Mesenchymal stem cell (in vitro differentiated cells and primary cell): Measurements from ENCODE around the gene PRKCQ.

Experiments used
- DNase-seq: peaks from one replicate; pipeline ENCODE4 v3.0.0-alpha.2; 2013
- H2AFZ ChIP-seq: one replicate; pipeline ENCODE4 v1.6.1; 2013; ENCODE audit warnings: low read depth, mild to moderate bottlenecking, control low read depth, inconsistent platforms, low read length, moderate library complexity
- H2AK5ac ChIP-seq: 2 replicates; pipeline ENCODE4 v1.6.1; 2013; ENCODE audit warnings: low read length, moderate library complexity, mild to moderate bottlenecking, inconsistent platforms; ENCODE audit not compliant: severe bottlenecking
- H2BK120ac ChIP-seq: one replicate; pipeline ENCODE4 v1.6.1; 2013; ENCODE audit warnings: low read depth, mild to moderate bottlenecking, inconsistent platforms, low read length, moderate library complexity
- H2BK12ac ChIP-seq, 2 experiments: one replicate each; pipeline ENCODE4 v1.6.1; 2013; ENCODE audit warnings: inconsistent platforms in 2 of 2, low read length in 2 of 2, mild to moderate bottlenecking in 2 of 2, moderate library complexity in 2 of 2, control low read depth in 1 of 2
- H2BK15ac ChIP-seq: one replicate; pipeline ENCODE4 v1.6.1; 2013; ENCODE audit warnings: mild to moderate bottlenecking, low read depth, inconsistent platforms; ENCODE audit not compliant: poor library complexity, severe bottlenecking
- H2BK5ac ChIP-seq: 2 replicates; pipeline ENCODE4 v1.6.1; 2013; ENCODE audit warnings: low read depth, mild to moderate bottlenecking, low read length, control low read depth, inconsistent platforms; ENCODE audit not compliant: poor library complexity, severe bottlenecking
- H3K14ac ChIP-seq, 2 experiments: one replicate each; pipeline ENCODE4 v1.6.1; 2013; ENCODE audit warnings: inconsistent platforms in 2 of 2, low read length in 2 of 2, control low read depth in 1 of 2, mild to moderate bottlenecking in 1 of 2, moderate library complexity in 1 of 2
- H3K18ac ChIP-seq, 2 experiments: one replicate each; pipeline ENCODE4 v1.6.1; 2013; ENCODE audit warnings: inconsistent platforms in 2 of 2, low read length in 2 of 2, control low read depth in 1 of 2, low read depth in 1 of 2, mild to moderate bottlenecking in 1 of 2
- H3K23ac ChIP-seq, 2 experiments: one replicate each; pipeline ENCODE4 v1.6.1; 2013; ENCODE audit warnings: inconsistent platforms in 2 of 2, low read length in 2 of 2, mild to moderate bottlenecking in 2 of 2, moderate library complexity in 2 of 2, control low read depth in 1 of 2
- H3K27ac ChIP-seq: 2 replicates; pipeline ENCODE4 v1.5.1; 2013; ENCODE audit warnings: mild to moderate bottlenecking, moderate library complexity, low read length, control low read depth, inconsistent platforms; ENCODE audit not compliant: poor library complexity, severe bottlenecking
- H3K27me3 ChIP-seq, 2 experiments: 2 replicates each; pipeline versions ENCODE4 v1.6.1 to v1.7.0; 2013; ENCODE audit warnings: low read length in 2 of 2, mild to moderate bottlenecking in 2 of 2, moderate library complexity in 2 of 2, control low read depth in 1 of 2, inconsistent platforms in 1 of 2; ENCODE audit not compliant: control insufficient read depth in 1 of 2, insufficient read depth in 1 of 2
- H3K36me3 ChIP-seq, 2 experiments: 2 replicates each; pipeline versions ENCODE4 v1.6.1 to v1.7.0; 2013; ENCODE audit warnings: low read length in 2 of 2, control low read depth in 1 of 2, inconsistent platforms in 1 of 2, low read depth in 1 of 2, mild to moderate bottlenecking in 1 of 2; ENCODE audit not compliant: insufficient read depth in 2 of 2, control insufficient read depth in 1 of 2
- H3K4ac ChIP-seq, 2 experiments: one replicate each; pipeline ENCODE4 v1.6.1; 2013; ENCODE audit warnings: inconsistent platforms in 2 of 2, low read length in 2 of 2, mild to moderate bottlenecking in 2 of 2, moderate library complexity in 2 of 2, control low read depth in 1 of 2, low read depth in 1 of 2
- H3K4me1 ChIP-seq: 2 replicates; pipeline ENCODE4 v1.6.1; 2013; ENCODE audit warnings: low read depth, low read length, control low read depth; ENCODE audit not compliant: control insufficient read depth, insufficient read depth
- H3K4me2 ChIP-seq: 2 replicates; pipeline ENCODE4 v1.6.1; 2013; ENCODE audit warnings: low read length, mild to moderate bottlenecking, inconsistent platforms; ENCODE audit not compliant: poor library complexity, severe bottlenecking
- H3K4me3 ChIP-seq, 2 experiments: 2 replicates each; pipeline versions ENCODE4 v1.5.1 to v1.7.0; 2013; ENCODE audit warnings: low read length in 2 of 2, mild to moderate bottlenecking in 2 of 2, control low read depth in 1 of 2, low read depth in 1 of 2; ENCODE audit not compliant: insufficient read depth in 1 of 2
- H3K79me1 ChIP-seq: replicated peaks from 2 replicates; pipeline ENCODE4 v1.6.1; 2013; ENCODE audit warnings: mild to moderate bottlenecking, control low read depth, low read length, inconsistent platforms; ENCODE audit not compliant: poor library complexity, severe bottlenecking
- H3K9ac ChIP-seq: 2 replicates; pipeline ENCODE4 v1.7.0; 2013; ENCODE audit warnings: mild to moderate bottlenecking, low read length, moderate library complexity
- H3K9me3 ChIP-seq: 2 replicates; pipeline ENCODE4 v1.7.0; 2013; ENCODE audit warnings: mild to moderate bottlenecking, low read length; ENCODE audit not compliant: control insufficient read depth
- H4K8ac ChIP-seq: one replicate; pipeline ENCODE4 v1.6.1; 2013; ENCODE audit warnings: inconsistent platforms, mild to moderate bottlenecking, low read length, moderate library complexity
- H4K91ac ChIP-seq: one replicate; pipeline ENCODE4 v1.6.1; 2013; ENCODE audit warnings: mild to moderate bottlenecking, low read length, inconsistent platforms
- WGBS: methylation state at CpG from one replicate; pipeline ENCODE4 v1.1.7; 2013; ENCODE audit warnings: mixed read lengths; 5-methylcytosine and 5-hydroxymethylcytosine counted together

PRKCQ gene

GRCh38 chr10:6402349-6402709, 177.7 kb downstream of the PRKCQ start:
- H3K9ac ChIP-seq = no peak overlapping the region
- no peak overlapping the region for H2BK15ac ChIP-seq
- no peak overlapping the region for H3K14ac ChIP-seq
- no peak overlapping the region for H3K4ac ChIP-seq
- no peak overlapping the region for H2BK12ac ChIP-seq
- no peak overlapping the region for H2AFZ ChIP-seq
- H3K9me3 ChIP-seq = no peaks in the 10 kb centered on the region
- no peak overlapping the region for H4K91ac ChIP-seq
- H3K79me1 ChIP-seq = no peaks in the 10 kb centered on the region
- peaks cover 13% of the 10 kb centered on the region for H3K4me1 ChIP-seq
- no peak overlapping the region for H4K8ac ChIP-seq
- no peak overlapping the region for H3K4me3 ChIP-seq
- H3K27ac ChIP-seq = no peak overlapping the region
- no peak overlapping the region for H2BK5ac ChIP-seq
- no peak overlapping the region for H2AK5ac ChIP-seq
- H2BK120ac ChIP-seq = no peak overlapping the region
- WGBS = 82% methylated on average over 9 of the region's 9 CpGs
- no peaks in the 10 kb centered on the region for H3K36me3 ChIP-seq
- no peak overlapping the region for H3K4me2 ChIP-seq
- no peak overlapping the region for H3K23ac ChIP-seq
- no peak for DNase-seq
- peaks cover 17 to 44% of the 10 kb centered on the region in 2 experiments for H3K27me3 ChIP-seq
- H3K18ac ChIP-seq = no peak overlapping the region

GRCh38 chr10:6401558-6402348, 178.3 kb downstream of the PRKCQ start:
- H3K9me3 ChIP-seq = no peaks in the 10 kb centered on the region

GRCh38 chr10:6400821-6401465, 179.1 kb downstream of the PRKCQ start:
- Histone ChIP-seq H2AK5ac (peak overlapping the region; percentile 97), H3K4me2 (no peak overlapping the region), H2BK12ac (peak overlapping the region in 1 of 2 experiments; percentile 100), H3K4me1 (peaks cover 13% of the 10 kb centered on the region), H4K91ac (no peak overlapping the region), H3K18ac (peak overlapping the region in 1 of 2 experiments; percentile 93), H3K36me3 (no peaks in the 10 kb centered on the region), H3K27ac (no peak overlapping the region), H2BK120ac (no peak overlapping the region), H3K27me3 (peaks cover 13 to 42% of the 10 kb centered on the region in 2 experiments), H3K4ac (peak overlapping the region in 1 of 2 experiments; percentile 40), H2BK5ac (no peak overlapping the region), H3K23ac (no peak overlapping the region), H2BK15ac (no peak overlapping the region), H3K9ac (peak overlapping the region; percentile 48), H3K4me3 (no peak overlapping the region), H4K8ac (peak overlapping the region; percentile 2), H3K14ac (peak overlapping the region in 1 of 2 experiments; percentile 85), H3K9me3 (no peaks in the 10 kb centered on the region), H2AFZ (no peak overlapping the region), H3K79me1 (no peaks in the 10 kb centered on the region)
- 91% methylated on average over 11 of the region's 12 CpGs for WGBS
- DNase-seq = no peak

More at GRCh38 chr10:6401558-6402348, 178.3 kb downstream of the PRKCQ start:
- no peak overlapping the region for H4K91ac ChIP-seq
- peak overlapping the region; percentile 75 for H3K4me2 ChIP-seq
- H2AFZ ChIP-seq = no peak overlapping the region
- peak overlapping the region; percentile 14 for H2BK5ac ChIP-seq
- no peak overlapping the region for H2BK120ac ChIP-seq
- no peak overlapping the region for H3K14ac ChIP-seq
- H3K36me3 ChIP-seq = no peaks in the 10 kb centered on the region
- H3K23ac ChIP-seq = no peak overlapping the region
- H3K27ac ChIP-seq = peak overlapping the region; percentile 64
- no peak overlapping the region for H3K4ac ChIP-seq
- H4K8ac ChIP-seq = no peak overlapping the region
- H3K4me1 ChIP-seq = peaks cover 13% of the 10 kb centered on the region
- peaks cover 13 to 44% of the 10 kb centered on the region in 2 experiments for H3K27me3 ChIP-seq
- H3K79me1 ChIP-seq = no peaks in the 10 kb centered on the region
- DNase-seq = peak; percentile 93
- H3K9ac ChIP-seq = peak overlapping the region; percentile 48
- WGBS = 15% methylated on average over 11 of the region's 18 CpGs
- H3K4me3 ChIP-seq = peak overlapping the region in 1 of 2 experiments; percentile 22
- no peak overlapping the region for H2AK5ac ChIP-seq
- H2BK12ac ChIP-seq = peak overlapping the region in 1 of 2 experiments; percentile 15
- no peak overlapping the region for H2BK15ac ChIP-seq
- H3K18ac ChIP-seq = no peak overlapping the region

- peak; percentile 7 for DNase-seq
- H3K4me3 ChIP-seq = no peak overlapping the region
- peaks cover 13% of the 10 kb centered on the region for H3K4me1 ChIP-seq
- no peak overlapping the region for H3K9ac ChIP-seq
- no peak overlapping the region for H3K27ac ChIP-seq
- peak overlapping the region; percentile 6 to 46 for H3K4ac ChIP-seq
- H4K8ac ChIP-seq = no peak overlapping the region
- no peaks in the 10 kb centered on the region for H3K9me3 ChIP-seq
- no peak overlapping the region for H2BK120ac ChIP-seq
- 86% methylated on average over 7 of the region's 7 CpGs for WGBS
- peak overlapping the region in 1 of 2 experiments; percentile 43 for H3K18ac ChIP-seq
- peak overlapping the region in 1 of 2 experiments; percentile 83 for H3K14ac ChIP-seq
- H4K91ac ChIP-seq = peak overlapping the region; percentile 57
- peak overlapping the region in 1 of 2 experiments; percentile 98 for H2BK12ac ChIP-seq
- peak overlapping the region; percentile 70 for H2AK5ac ChIP-seq
- no peak overlapping the region for H3K23ac ChIP-seq
- H3K4me2 ChIP-seq = no peak overlapping the region
- H2AFZ ChIP-seq = no peak overlapping the region
- H3K79me1 ChIP-seq = no peaks in the 10 kb centered on the region
- H3K27me3 ChIP-seq = peaks cover 9 to 36% of the 10 kb centered on the region in 2 experiments
- no peak overlapping the region for H2BK15ac ChIP-seq
- H3K36me3 ChIP-seq = no peaks in the 10 kb centered on the region
- no peak overlapping the region for H2BK5ac ChIP-seq
Observed at GRCh38 chr10:6400331-6400730, 179.7 kb downstream of the PRKCQ start.
